ENCODE results near the gene CMPK1. TPM values are rescaled to one million over a fixed set of nuclear protein-coding genes. Genes with fewer than 3 reads are reported as not detected.
"Not testable (repeated sequence)": the region's sequence is repeated elsewhere in the genome, so short reads cannot be mapped to it uniquely, and the experiment has no call there.

CMPK1 gene, protein sequence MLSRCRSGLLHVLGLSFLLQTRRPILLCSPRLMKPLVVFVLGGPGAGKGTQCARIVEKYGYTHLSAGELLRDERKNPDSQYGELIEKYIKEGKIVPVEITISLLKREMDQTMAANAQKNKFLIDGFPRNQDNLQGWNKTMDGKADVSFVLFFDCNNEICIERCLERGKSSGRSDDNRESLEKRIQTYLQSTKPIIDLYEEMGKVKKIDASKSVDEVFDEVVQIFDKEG
- total RNA-seq (2022) (106 and 113 TPM in 2 replicates), Bru-seq, nascent RNA (percentile 75 among the genes with signal in this experiment), BruChase-seq, experiment 1, labeled RNA remaining after a 6-hour chase (percentile 92 among the genes with signal in this experiment), BruChase-seq, experiment 2, labeled RNA remaining after a 2-hour chase (percentile 84 among the genes with signal in this experiment)
- long read RNA-seq, transcript CMPK1-203 (6 exons, 2,930 nt): major isoform, 460 of 486 reads
- long read RNA-seq, partial matches to known transcripts: 13 of 486 reads
- long read RNA-seq, other reads (novel, unspliced or antisense): 8 of 486 reads

DNA sequence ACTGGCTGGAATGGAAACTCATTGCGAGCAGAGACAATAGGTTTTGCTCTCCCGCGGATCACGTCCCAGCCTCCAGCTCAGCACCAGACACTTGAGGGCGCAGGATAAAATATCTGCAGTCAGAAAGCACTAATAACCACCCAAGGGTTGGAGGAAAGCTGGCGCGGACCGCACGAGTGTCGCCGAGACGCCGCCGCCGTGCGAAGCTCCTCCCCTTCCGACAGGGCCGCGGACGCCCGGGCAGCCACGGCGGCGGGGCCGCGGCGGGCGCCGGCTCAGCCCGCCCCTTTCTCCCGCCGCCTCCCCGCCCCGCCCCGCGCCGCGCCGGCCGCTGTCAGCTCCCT is at the start of gene CMPK1:
TSS of gene CMPK1 (plus strand) at position 213 of the 344 bp plus-strand sequence. CDS start 156 bp downstream, outside the sequence.
- ChIA-PET CTCF (interaction anchor here (0.6 to 6.6 kb wide), 9 partner anchors 10 to 155 kb away, joined by 3 to 36 read pairs (median 4); partner anchors contain the start of genes PDZK1IP1 and STIL), POLR2A (interaction anchor here (0.6 to 3.6 kb wide), 21 partner anchors 9 to 685 kb away, joined by 3 to 57 read pairs (median 4); partner anchors contain the start of genes EFCAB14, PDZK1IP1 and STIL)
- DNase-seq (ENCODE audit: unreplicated experiment): peak; percentile 78
- H3K4me3 Mint-ChIP-seq (ENCODE audit: unreplicated experiment): no peak within 1 kb of the TSS
- no peak within 1 kb of the TSS for H3K27ac Mint-ChIP-seq (ENCODE audit: low read depth, unreplicated experiment)
- peaks cover 18% of the 10 kb centered on the region for H3K36me3 Mint-ChIP-seq (ENCODE audit: insufficient read depth, unreplicated experiment)
- TF ChIP-seq, protein P1, sequence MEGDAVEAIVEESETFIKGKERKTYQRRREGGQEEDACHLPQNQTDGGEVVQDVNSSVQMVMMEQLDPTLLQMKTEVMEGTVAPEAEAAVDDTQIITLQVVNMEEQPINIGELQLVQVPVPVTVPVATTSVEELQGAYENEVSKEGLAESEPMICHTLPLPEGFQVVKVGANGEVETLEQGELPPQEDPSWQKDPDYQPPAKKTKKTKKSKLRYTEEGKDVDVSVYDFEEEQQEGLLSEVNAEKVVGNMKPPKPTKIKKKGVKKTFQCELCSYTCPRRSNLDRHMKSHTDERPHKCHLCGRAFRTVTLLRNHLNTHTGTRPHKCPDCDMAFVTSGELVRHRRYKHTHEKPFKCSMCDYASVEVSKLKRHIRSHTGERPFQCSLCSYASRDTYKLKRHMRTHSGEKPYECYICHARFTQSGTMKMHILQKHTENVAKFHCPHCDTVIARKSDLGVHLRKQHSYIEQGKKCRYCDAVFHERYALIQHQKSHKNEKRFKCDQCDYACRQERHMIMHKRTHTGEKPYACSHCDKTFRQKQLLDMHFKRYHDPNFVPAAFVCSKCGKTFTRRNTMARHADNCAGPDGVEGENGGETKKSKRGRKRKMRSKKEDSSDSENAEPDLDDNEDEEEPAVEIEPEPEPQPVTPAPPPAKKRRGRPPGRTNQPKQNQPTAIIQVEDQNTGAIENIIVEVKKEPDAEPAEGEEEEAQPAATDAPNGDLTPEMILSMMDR (IDR thresholded peaks at IDR 0.05; ENCODE audit: unreplicated experiment): no peak
- no peaks in the 10 kb centered on the region for H3K9me3 Mint-ChIP-seq (ENCODE audit: unreplicated experiment)
- peaks cover 6% of the 10 kb centered on the region for H3K4me1 Mint-ChIP-seq (ENCODE audit: insufficient read depth, unreplicated experiment)
- intact Hi-C loops (cut with micrococcal nuclease): loop anchor here (1.0 to 5.0 kb wide), 3 partner anchors 19 to 141 kb away; partner anchors contain the start of genes PDZK1IP1 and STIL
- H3K27me3 Mint-ChIP-seq (ENCODE audit: insufficient read depth, unreplicated experiment): no peaks in the 10 kb centered on the region
- no TSS peak for BruUV-seq (replicated peaks)

DNA sequence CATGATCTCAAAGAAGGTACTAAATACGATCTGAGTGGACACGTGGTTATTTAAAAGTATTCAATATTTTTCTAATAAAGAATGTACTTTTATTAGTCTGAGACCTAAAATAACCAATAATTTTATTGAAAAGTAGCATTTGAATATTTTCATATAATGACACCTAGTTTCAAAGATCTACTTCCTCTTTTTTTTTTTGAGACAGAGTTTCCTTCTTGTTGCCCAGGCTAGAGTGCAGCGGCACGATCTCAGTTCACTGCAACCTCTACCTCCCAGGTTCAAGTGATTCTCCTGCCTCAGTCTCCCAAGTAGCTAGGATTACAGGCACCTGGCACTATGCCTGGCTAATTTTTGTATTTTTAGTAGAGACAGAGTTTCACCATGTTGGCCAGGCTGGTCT is 45.5 kb upstream of the CMPK1 start:
- H3K27me3 Mint-ChIP-seq (ENCODE audit: insufficient read depth, unreplicated experiment); H3K4me3 Mint-ChIP-seq (ENCODE audit: unreplicated experiment); H3K4me1 Mint-ChIP-seq (ENCODE audit: insufficient read depth, unreplicated experiment); DNase-seq (ENCODE audit: unreplicated experiment); BruUV-seq (replicated peaks); H3K9me3 Mint-ChIP-seq (ENCODE audit: unreplicated experiment); H3K27ac Mint-ChIP-seq (ENCODE audit: low read depth, unreplicated experiment); intact Hi-C loops (cut with micrococcal nuclease): not testable (repeated sequence)
- POLR2A ChIA-PET: interaction anchor here (0.7 to 1.6 kb wide), 3 partner anchors 11 to 46 kb away, joined by 3 to 5 read pairs (median 3); partner anchors contain the start of gene CMPK1
- CTCF ChIA-PET: interaction anchor here (2.0 kb wide), 1 partner anchor 25 kb away, joined by 6 read pairs; no protein-coding TSS in a partner anchor
- H3K36me3 Mint-ChIP-seq (ENCODE audit: insufficient read depth, unreplicated experiment): peaks cover 23% of the 10 kb centered on the region

DNA sequence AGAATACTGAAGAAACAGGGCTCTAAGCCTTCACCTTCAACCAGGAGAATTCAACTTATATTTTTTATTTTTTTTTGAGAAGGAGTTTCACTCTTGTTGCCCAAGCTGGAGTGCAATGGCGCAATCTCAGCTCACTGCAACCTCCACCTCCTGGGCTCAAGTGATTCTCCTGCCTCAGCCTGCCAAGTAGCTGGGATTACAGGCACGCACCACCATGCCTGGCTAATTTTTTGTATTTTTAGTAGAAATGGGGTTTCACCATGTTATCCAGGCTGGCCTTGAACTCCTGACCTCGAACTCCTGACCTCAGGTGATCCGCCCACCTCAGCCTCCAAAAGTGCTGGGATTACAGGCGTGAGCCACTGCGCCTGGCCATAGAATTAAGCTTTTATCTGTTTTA is 38.7 kb upstream of the CMPK1 start:
- ChIA-PET POLR2A (interaction anchor here (1.0 kb wide), 1 partner anchor 12 kb away, joined by 3 read pairs; no protein-coding TSS in a partner anchor), CTCF (interaction anchor here (0.6 to 1.4 kb wide), 3 partner anchors 29 to 103 kb away, joined by 3 to 5 read pairs (median 4); no protein-coding TSS in a partner anchor)
- BruUV-seq (replicated peaks); H3K27ac Mint-ChIP-seq (ENCODE audit: low read depth, unreplicated experiment); H3K9me3 Mint-ChIP-seq (ENCODE audit: unreplicated experiment); intact Hi-C loops (cut with micrococcal nuclease); H3K27me3 Mint-ChIP-seq (ENCODE audit: insufficient read depth, unreplicated experiment); DNase-seq (ENCODE audit: unreplicated experiment); H3K4me3 Mint-ChIP-seq (ENCODE audit: unreplicated experiment); H3K4me1 Mint-ChIP-seq (ENCODE audit: insufficient read depth, unreplicated experiment): not testable (repeated sequence)
- H3K36me3 Mint-ChIP-seq (ENCODE audit: insufficient read depth, unreplicated experiment): peaks cover 41% of the 10 kb centered on the region

DNA sequence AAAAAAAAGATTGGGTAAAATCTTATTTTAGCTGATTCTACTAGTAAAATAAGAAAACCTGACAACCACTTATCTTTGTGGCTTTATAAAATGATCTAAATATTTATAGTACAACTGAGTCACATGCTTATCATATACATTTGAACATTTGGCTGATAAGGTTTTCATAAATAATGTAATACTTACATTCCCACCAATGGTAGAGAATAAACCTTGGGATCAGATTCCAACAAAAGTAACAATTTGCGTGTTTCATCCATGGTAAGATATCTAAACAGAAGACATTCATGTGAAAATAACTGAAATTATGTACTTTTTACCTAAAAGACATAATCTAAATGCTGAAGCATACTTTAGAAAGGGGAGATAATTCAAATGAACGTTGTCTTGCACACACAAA is 38.0 kb upstream of the CMPK1 start:
- no TSS peak for BruUV-seq (replicated peaks)
- POLR2A ChIA-PET: interaction anchor here (1.0 kb wide), 2 partner anchors 12 to 13 kb away, joined by 3 read pairs; no protein-coding TSS in a partner anchor
- DNase-seq (ENCODE audit: unreplicated experiment): no peak
- Mint-ChIP-seq H3K27me3 (ENCODE audit: insufficient read depth, unreplicated experiment) (no peaks in the 10 kb centered on the region), H3K4me1 (ENCODE audit: insufficient read depth, unreplicated experiment) (no peaks in the 10 kb centered on the region), H3K27ac (ENCODE audit: low read depth, unreplicated experiment) (no peak overlapping the region), H3K9me3 (ENCODE audit: unreplicated experiment) (no peaks in the 10 kb centered on the region), H3K4me3 (ENCODE audit: unreplicated experiment) (no peak overlapping the region), H3K36me3 (ENCODE audit: insufficient read depth, unreplicated experiment) (peaks cover 40% of the 10 kb centered on the region)
- intact Hi-C loops (cut with micrococcal nuclease): no loop called here
- TF ChIP-seq, protein P1 (IDR thresholded peaks at IDR 0.05; ENCODE audit: unreplicated experiment): no peak
- CTCF ChIA-PET: interaction anchor here (0.7 kb wide), 1 partner anchor 30 kb away, joined by 4 read pairs; no protein-coding TSS in a partner anchor
